Measurements from ENCODE around the gene CDH12.
"Not testable (repeated sequence)": the region's sequence is repeated elsewhere in the genome, so short reads cannot be mapped to it uniquely, and the experiment has no call there.

The CDH12 gene

GRCh38 chr5:22852807-22853660 is at the start of gene CDH12:
Gene CDH12 (minus strand): TSS chr5:22853344.
- DNase-seq (ENCODE audit: low read depth in 3 of 3): no peak

GRCh38 chr5:22901885-22902284 is 48.7 kb upstream of the CDH12 start:
- DNase-seq (ENCODE audit: low read depth in 3 of 3): no peak

- no peak for DNase-seq (ENCODE audit: low read depth in 3 of 3)
These were observed 47.7 kb upstream of the CDH12 start for GRCh38 chr5:22900801-22901310.

- no peak for DNase-seq (ENCODE audit: low read depth in 3 of 3)
These were observed 46.2 kb upstream of the CDH12 start for GRCh38 chr5:22899341-22899740.

GRCh38 chr5:22896152-22896551 is 43.0 kb upstream of the CDH12 start:
- DNase-seq (ENCODE audit: low read depth in 3 of 3): no peak

- no peak for DNase-seq (ENCODE audit: low read depth in 3 of 3)
These were observed 39.3 kb upstream of the CDH12 start for GRCh38 chr5:22892441-22892840.

GRCh38 chr5:22889720-22890119 is 36.6 kb upstream of the CDH12 start:
- DNase-seq (ENCODE audit: low read depth in 3 of 3): no peak

- no peak for DNase-seq (ENCODE audit: low read depth in 3 of 3)
These were observed 34.4 kb upstream of the CDH12 start for GRCh38 chr5:22887566-22887965.

GRCh38 chr5:22858911-22859310 is 5.8 kb upstream of the CDH12 start:
- DNase-seq (ENCODE audit: low read depth in 3 of 3): not testable (repeated sequence)

GRCh38 chr5:22855824-22856223 is 2.7 kb upstream of the CDH12 start:
- no peak for DNase-seq (ENCODE audit: low read depth in 3 of 3)

- no peak for DNase-seq (ENCODE audit: low read depth in 3 of 3)
These were observed 2.2 kb downstream of the CDH12 start for GRCh38 chr5:22850981-22851380.

GRCh38 chr5:22846693-22847092 is 6.5 kb downstream of the CDH12 start:
- no peak for DNase-seq (ENCODE audit: low read depth in 3 of 3)

GRCh38 chr5:22844636-22845035 is 8.5 kb downstream of the CDH12 start:
- no peak for DNase-seq (ENCODE audit: low read depth in 3 of 3)

GRCh38 chr5:22844155-22844554 is 9.0 kb downstream of the CDH12 start:
- DNase-seq (ENCODE audit: low read depth in 3 of 3): no peak

GRCh38 chr5:22842574-22842973 is 10.6 kb downstream of the CDH12 start:
- no peak for DNase-seq (ENCODE audit: low read depth in 3 of 3)

GRCh38 chr5:22837803-22838202 is 15.3 kb downstream of the CDH12 start:
- no peak for DNase-seq (ENCODE audit: low read depth in 3 of 3)

GRCh38 chr5:22835686-22836085 is 17.5 kb downstream of the CDH12 start:
- DNase-seq (ENCODE audit: low read depth in 3 of 3): no peak

GRCh38 chr5:22793463-22793862 is 59.7 kb downstream of the CDH12 start:
- no peak for DNase-seq (ENCODE audit: low read depth in 3 of 3)

- DNase-seq (ENCODE audit: low read depth in 3 of 3): no peak
These were observed 65.3 kb downstream of the CDH12 start for GRCh38 chr5:22787807-22788206.

- DNase-seq (ENCODE audit: low read depth in 3 of 3): no peak
These were observed 65.7 kb downstream of the CDH12 start for GRCh38 chr5:22787398-22787797.

- DNase-seq (ENCODE audit: low read depth in 3 of 3): no peak
These were observed 72.4 kb downstream of the CDH12 start for GRCh38 chr5:22780756-22781155.

- no peak for DNase-seq (ENCODE audit: low read depth in 3 of 3)
These were observed 73.6 kb downstream of the CDH12 start for GRCh38 chr5:22779499-22779898.

GRCh38 chr5:22776285-22776684 is 76.9 kb downstream of the CDH12 start:
- DNase-seq (ENCODE audit: low read depth in 3 of 3): no peak

- DNase-seq (ENCODE audit: low read depth in 3 of 3): not testable (repeated sequence)
These were observed 78.9 kb downstream of the CDH12 start for GRCh38 chr5:22774214-22774613.

Measured in stimulated activated CD4-positive, alpha-beta T cell treated with anti-CD3 and anti-CD28 coated beads, TNF-alpha, amount 100 ng/mL, for 4 hours (primary cell).